Measurements from ENCODE around the gene CLVS2.

Gene CLVS2

GRCh38 chr6:123074616-123075015 is 78.6 kb downstream of the CLVS2 start:
- no peak overlapping the region for H3K4ac ChIP-seq (ENCODE audit: low read length)
- H3K79me1 ChIP-seq (ENCODE audit: low read depth, low read length) = no peaks in the 10 kb centered on the region
- no peak overlapping the region for H2AFZ ChIP-seq (ENCODE audit: low read length)
- no peak overlapping the region for H2BK120ac ChIP-seq (ENCODE audit: low read depth, low read length)
- H3K27me3 ChIP-seq (ENCODE audit: control insufficient read depth in 3 of 3, insufficient read depth in 3 of 3, low read depth in 1 of 3, low read length in 3 of 3) = no peaks in the 10 kb centered on the region
- no peak overlapping the region for H2BK12ac ChIP-seq (ENCODE audit: low read length)
- no peak overlapping the region for H3K23ac ChIP-seq (ENCODE audit: low read depth, low read length, poor library complexity)
- no peaks in the 10 kb centered on the region for H3K9me3 ChIP-seq (replicated peaks in 1 of 2; ENCODE audit: control insufficient read depth in 2 of 2, insufficient read depth in 1 of 2, low read depth in 1 of 2, low read length in 2 of 2)
- H3K14ac ChIP-seq (ENCODE audit: low read length) = no peak overlapping the region
- no peaks in the 10 kb centered on the region for H3K4me1 ChIP-seq (ENCODE audit: control insufficient read depth in 2 of 2, insufficient read depth in 1 of 2, low read depth in 1 of 2, low read length in 2 of 2)
- no peak overlapping the region for H4K8ac ChIP-seq (ENCODE audit: low read depth, low read length)
- no CpG with 5 or more reads among the region's 2 CpGs for WGBS, 2 donors (ENCODE audit: extremely low coverage in 2 of 2, insufficient read length in 2 of 2, insufficient replicate concordance in 1 of 2)
- H2AK5ac ChIP-seq (ENCODE audit: low read depth, low read length) = no peak overlapping the region
- H3K4me3 ChIP-seq (ENCODE audit: low read length in 2 of 2) = no peak overlapping the region
- no peak overlapping the region for H3K18ac ChIP-seq (ENCODE audit: low read length)
- H3K36me3 ChIP-seq (replicated peaks in 1 of 2; ENCODE audit: control insufficient read depth in 2 of 2, insufficient read depth in 2 of 2, low read length in 2 of 2) = no peaks in the 10 kb centered on the region
- no peak overlapping the region for H2BK15ac ChIP-seq (ENCODE audit: low read length)
- H4K91ac ChIP-seq (ENCODE audit: low read depth, low read length, poor library complexity) = no peak overlapping the region
- H3K27ac ChIP-seq (replicated peaks; ENCODE audit: low read length) = no peak overlapping the region
- DNase-seq (ENCODE audit: low spot score) = no peak
- H3K4me2 ChIP-seq (ENCODE audit: insufficient read depth, low read length, poor library complexity, severe bottlenecking) = no peak overlapping the region
- H3K9ac ChIP-seq (ENCODE audit: low read depth, low read length, poor library complexity) = no peak overlapping the region
- no peak overlapping the region for H2BK5ac ChIP-seq (ENCODE audit: low read length)

GRCh38 chr6:123085403-123085802 is 89.4 kb downstream of the CLVS2 start:
- H3K9me3 ChIP-seq (replicated peaks in 1 of 2; ENCODE audit: control insufficient read depth in 2 of 2, insufficient read depth in 1 of 2, low read depth in 1 of 2, low read length in 2 of 2) = no peaks in the 10 kb centered on the region
- no peak overlapping the region for H3K23ac ChIP-seq (ENCODE audit: low read depth, low read length, poor library complexity)
- H3K14ac ChIP-seq (ENCODE audit: low read length) = no peak overlapping the region
- H2AFZ ChIP-seq (ENCODE audit: low read length) = no peak overlapping the region
- H2BK12ac ChIP-seq (ENCODE audit: low read length) = no peak overlapping the region
- H2AK5ac ChIP-seq (ENCODE audit: low read depth, low read length) = no peak overlapping the region
- no peak overlapping the region for H2BK15ac ChIP-seq (ENCODE audit: low read length)
- no peak overlapping the region for H4K91ac ChIP-seq (ENCODE audit: low read depth, low read length, poor library complexity)
- no peak overlapping the region for H4K8ac ChIP-seq (ENCODE audit: low read depth, low read length)
- H3K36me3 ChIP-seq (replicated peaks in 1 of 2; ENCODE audit: control insufficient read depth in 2 of 2, insufficient read depth in 2 of 2, low read length in 2 of 2) = no peaks in the 10 kb centered on the region
- no peak for DNase-seq (ENCODE audit: low spot score)
- H3K27me3 ChIP-seq (ENCODE audit: control insufficient read depth in 3 of 3, insufficient read depth in 3 of 3, low read depth in 1 of 3, low read length in 3 of 3) = no peaks in the 10 kb centered on the region
- no peak overlapping the region for H3K9ac ChIP-seq (ENCODE audit: low read depth, low read length, poor library complexity)
- H2BK5ac ChIP-seq (ENCODE audit: low read length) = no peak overlapping the region
- no peak overlapping the region for H3K4me3 ChIP-seq (ENCODE audit: low read length in 2 of 2)
- H3K27ac ChIP-seq (replicated peaks; ENCODE audit: low read length) = no peak overlapping the region
- H2BK120ac ChIP-seq (ENCODE audit: low read depth, low read length) = no peak overlapping the region
- H3K18ac ChIP-seq (ENCODE audit: low read length) = no peak overlapping the region
- no peaks in the 10 kb centered on the region for H3K79me1 ChIP-seq (ENCODE audit: low read depth, low read length)
- H3K4me1 ChIP-seq (ENCODE audit: control insufficient read depth in 2 of 2, insufficient read depth in 1 of 2, low read depth in 1 of 2, low read length in 2 of 2) = no peaks in the 10 kb centered on the region
- WGBS, 2 donors (ENCODE audit: extremely low coverage in 2 of 2, insufficient read length in 2 of 2, insufficient replicate concordance in 1 of 2) = 100% methylated on average over 1 of the region's 5 CpGs; no CpG with 5 or more reads in 1 of the 2 donors
- H3K4ac ChIP-seq (ENCODE audit: low read length) = no peak overlapping the region
- no peak overlapping the region for H3K4me2 ChIP-seq (ENCODE audit: insufficient read depth, low read length, poor library complexity, severe bottlenecking)

DNA sequence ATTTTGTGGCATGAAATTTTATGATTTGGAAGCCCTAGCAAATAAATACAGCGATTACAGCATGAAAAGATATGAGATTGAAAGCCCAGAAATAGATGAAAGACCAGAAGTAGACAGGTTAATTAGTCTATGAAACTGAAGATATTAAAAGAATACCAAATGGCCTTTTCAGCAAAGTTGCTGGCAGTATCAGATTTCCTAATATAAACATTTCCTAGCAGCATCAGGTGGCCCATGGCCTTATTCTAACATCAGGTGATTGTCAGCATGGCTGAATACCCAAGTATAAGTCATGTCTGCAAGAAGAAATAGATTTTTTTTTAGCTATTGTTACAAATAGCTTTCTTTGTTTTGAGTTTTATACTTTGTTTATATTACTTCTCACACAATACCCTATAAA is 93.2 kb downstream of the CLVS2 start:
- Histone ChIP-seq H2BK5ac (ENCODE audit: low read length) (no peak overlapping the region), H3K4me1 (ENCODE audit: control insufficient read depth in 2 of 2, insufficient read depth in 1 of 2, low read depth in 1 of 2, low read length in 2 of 2) (no peaks in the 10 kb centered on the region), H3K27ac (replicated peaks; ENCODE audit: low read length) (no peak overlapping the region), H3K14ac (ENCODE audit: low read length) (no peak overlapping the region), H3K79me1 (ENCODE audit: low read depth, low read length) (no peaks in the 10 kb centered on the region), H2BK120ac (ENCODE audit: low read depth, low read length) (no peak overlapping the region), H4K8ac (ENCODE audit: low read depth, low read length) (no peak overlapping the region), H3K9ac (ENCODE audit: low read depth, low read length, poor library complexity) (no peak overlapping the region), H4K91ac (ENCODE audit: low read depth, low read length, poor library complexity) (no peak overlapping the region), H3K18ac (ENCODE audit: low read length) (no peak overlapping the region), H2BK12ac (ENCODE audit: low read length) (no peak overlapping the region), H3K9me3 (replicated peaks in 1 of 2; ENCODE audit: control insufficient read depth in 2 of 2, insufficient read depth in 1 of 2, low read depth in 1 of 2, low read length in 2 of 2) (no peaks in the 10 kb centered on the region), H3K4ac (ENCODE audit: low read length) (no peak overlapping the region), H3K36me3 (replicated peaks in 1 of 2; ENCODE audit: control insufficient read depth in 2 of 2, insufficient read depth in 2 of 2, low read length in 2 of 2) (no peaks in the 10 kb centered on the region), H2BK15ac (ENCODE audit: low read length) (no peak overlapping the region), H3K4me3 (ENCODE audit: low read length in 2 of 2) (no peak overlapping the region), H2AK5ac (ENCODE audit: low read depth, low read length) (no peak overlapping the region), H2AFZ (ENCODE audit: low read length) (no peak overlapping the region), H3K27me3 (ENCODE audit: control insufficient read depth in 3 of 3, insufficient read depth in 3 of 3, low read depth in 1 of 3, low read length in 3 of 3) (no peaks in the 10 kb centered on the region), H3K23ac (ENCODE audit: low read depth, low read length, poor library complexity) (no peak overlapping the region), H3K4me2 (ENCODE audit: insufficient read depth, low read length, poor library complexity, severe bottlenecking) (no peak overlapping the region)
- no CpG with 5 or more reads among the region's 1 CpG for WGBS, 2 donors (ENCODE audit: extremely low coverage in 2 of 2, insufficient read length in 2 of 2, insufficient replicate concordance in 1 of 2)
- no peak for DNase-seq (ENCODE audit: low spot score)

DNA sequence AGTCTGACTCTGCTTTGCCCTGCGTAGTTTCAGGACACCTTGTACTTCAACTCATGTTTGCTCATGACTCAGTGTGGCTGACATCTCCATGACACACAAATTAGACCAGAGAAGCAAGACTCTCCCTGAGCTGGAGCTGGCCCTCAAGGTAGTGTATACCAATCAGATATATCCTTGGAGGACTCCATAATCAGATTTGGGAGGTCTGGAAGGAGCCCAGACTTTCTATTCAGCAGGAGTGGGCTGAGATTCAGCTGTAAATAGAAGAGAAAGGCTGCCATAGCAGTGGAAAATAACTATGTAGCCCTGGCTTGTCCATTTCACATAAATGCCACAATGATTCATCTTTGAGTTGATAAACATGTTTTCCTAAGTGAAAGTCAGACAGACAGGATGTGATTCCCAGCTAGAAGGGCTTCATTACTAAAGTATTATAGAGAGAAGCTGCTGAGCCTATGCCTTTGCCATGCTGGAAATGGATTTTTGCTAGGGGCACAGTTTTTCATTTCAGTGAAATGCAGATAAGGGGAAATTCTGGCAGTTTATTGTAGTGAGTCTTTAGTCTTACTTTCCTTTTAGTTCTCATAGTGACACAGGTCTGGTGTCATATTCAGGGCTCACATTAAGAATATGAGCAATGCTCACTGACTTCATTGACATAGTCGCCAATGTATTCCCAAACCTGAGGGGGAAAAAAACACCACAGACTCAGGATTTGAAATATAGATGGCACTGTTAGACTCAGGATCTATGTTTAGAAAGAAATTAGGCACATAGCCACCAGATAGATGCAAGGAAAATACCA is 95.3 kb downstream of the CLVS2 start:
- no peak overlapping the region for H3K14ac ChIP-seq (ENCODE audit: low read length)
- no peak overlapping the region for H2AK5ac ChIP-seq (ENCODE audit: low read depth, low read length)
- H2BK120ac ChIP-seq (ENCODE audit: low read depth, low read length) = no peak overlapping the region
- H2BK12ac ChIP-seq (ENCODE audit: low read length) = no peak overlapping the region
- WGBS, 2 donors (ENCODE audit: extremely low coverage in 2 of 2, insufficient read length in 2 of 2, insufficient replicate concordance in 1 of 2) = no CpG with 5 or more reads among the region's 2 CpGs
- no peak overlapping the region for H2BK5ac ChIP-seq (ENCODE audit: low read length)
- no peaks in the 10 kb centered on the region for H3K36me3 ChIP-seq (replicated peaks in 1 of 2; ENCODE audit: control insufficient read depth in 2 of 2, insufficient read depth in 2 of 2, low read length in 2 of 2)
- H3K4me2 ChIP-seq (ENCODE audit: insufficient read depth, low read length, poor library complexity, severe bottlenecking) = no peak overlapping the region
- no peaks in the 10 kb centered on the region for H3K4me1 ChIP-seq (ENCODE audit: control insufficient read depth in 2 of 2, insufficient read depth in 1 of 2, low read depth in 1 of 2, low read length in 2 of 2)
- H2BK15ac ChIP-seq (ENCODE audit: low read length) = no peak overlapping the region
- H3K27ac ChIP-seq (replicated peaks; ENCODE audit: low read length) = no peak overlapping the region
- H4K91ac ChIP-seq (ENCODE audit: low read depth, low read length, poor library complexity) = no peak overlapping the region
- no peak overlapping the region for H3K4me3 ChIP-seq (ENCODE audit: low read length in 2 of 2)
- no peak overlapping the region for H3K18ac ChIP-seq (ENCODE audit: low read length)
- H3K27me3 ChIP-seq (ENCODE audit: control insufficient read depth in 3 of 3, insufficient read depth in 3 of 3, low read depth in 1 of 3, low read length in 3 of 3) = no peaks in the 10 kb centered on the region
- H3K79me1 ChIP-seq (ENCODE audit: low read depth, low read length) = no peaks in the 10 kb centered on the region
- no peak overlapping the region for H3K4ac ChIP-seq (ENCODE audit: low read length)
- no peak overlapping the region for H2AFZ ChIP-seq (ENCODE audit: low read length)
- DNase-seq (ENCODE audit: low spot score) = no peak
- H3K9ac ChIP-seq (ENCODE audit: low read depth, low read length, poor library complexity) = no peak overlapping the region
- H4K8ac ChIP-seq (ENCODE audit: low read depth, low read length) = no peak overlapping the region
- no peak overlapping the region for H3K23ac ChIP-seq (ENCODE audit: low read depth, low read length, poor library complexity)
- H3K9me3 ChIP-seq (replicated peaks in 1 of 2; ENCODE audit: control insufficient read depth in 2 of 2, insufficient read depth in 1 of 2, low read depth in 1 of 2, low read length in 2 of 2) = no peaks in the 10 kb centered on the region

All from neuronal stem cell (in vitro differentiated cells).